Loucy (cell line): ENCODE results near the gene DHRS7B.
"Not testable (repeated sequence)": the region's sequence is repeated elsewhere in the genome, so short reads cannot be mapped to it uniquely, and the experiment has no call there.

Source experiments
- H2AFZ ChIP-seq: fragments of 200-600 bp; sonication (generic); 2 replicates; pipeline ENCODE4 v1.6.0; 2016; ENCODE audit warnings: antibody characterized with exemption, mild to moderate bottlenecking, low read length, moderate library complexity
- H3F3A ChIP-seq: fragments of 200-600 bp; 2 replicates; pipeline ENCODE4 v1.6.0; 2016; ENCODE audit warnings: antibody characterized with exemption, low read depth, mild to moderate bottlenecking
- H3K27me3 ChIP-seq: fragments of 200-600 bp; sonication (generic); 2 replicates; pipeline ENCODE4 v1.6.1; 2014; ENCODE audit warnings: low read length, mild to moderate bottlenecking; ENCODE audit not compliant: insufficient read depth, poor library complexity, severe bottlenecking
- H3K36me3 ChIP-seq: fragments of 200-600 bp; sonication (generic); 2 replicates; pipeline ENCODE4 v1.6.1; 2016; ENCODE audit warnings: low read length; ENCODE audit not compliant: insufficient read depth
- H3K4me1 ChIP-seq: fragments of 200-600 bp; sonication (generic); 2 replicates; pipeline ENCODE4 v1.5.1; 2014; ENCODE audit warnings: low read length, mild to moderate bottlenecking; ENCODE audit not compliant: insufficient read depth, poor library complexity, severe bottlenecking
- H3K4me2 ChIP-seq: fragments of 200-600 bp; sonication (generic); 2 replicates; pipeline ENCODE4 v1.6.0; 2014; ENCODE audit warnings: antibody characterized with exemption, low read length, low read depth, mild to moderate bottlenecking; ENCODE audit not compliant: poor library complexity, severe bottlenecking
- H3K4me3 ChIP-seq: fragments of 200-600 bp; sonication (generic); 2 replicates; pipeline ENCODE4 v1.5.1; 2014; ENCODE audit warnings: low read length, mild to moderate bottlenecking, mixed read lengths; ENCODE audit not compliant: poor library complexity, severe bottlenecking
- H3K79me2 ChIP-seq: fragments of 200-600 bp; sonication (generic); 2 replicates; pipeline ENCODE4 v1.6.1; 2014; ENCODE audit warnings: low read length; ENCODE audit not compliant: insufficient read depth
- H3K9ac ChIP-seq: fragments of 200-600 bp; sonication (generic); 2 replicates; pipeline ENCODE4 v1.6.0; 2014; ENCODE audit warnings: mild to moderate bottlenecking, low read depth, low read length, moderate library complexity; ENCODE audit not compliant: poor library complexity, severe bottlenecking
- H3K9me2 ChIP-seq: fragments of 200-600 bp; sonication (generic); replicated peaks from 2 replicates; pipeline ENCODE4 v1.6.1; 2016; ENCODE audit warnings: low read depth, low read length, mixed read lengths
- H3K9me3 ChIP-seq: fragments of 200-600 bp; sonication (generic); 2 replicates; pipeline ENCODE4 v1.6.1; 2014; ENCODE audit warnings: mild to moderate bottlenecking, antibody characterized with exemption, low read length, low read depth; ENCODE audit not compliant: insufficient read depth
- H4K20me1 ChIP-seq: fragments of 200-600 bp; sonication (generic); 2 replicates; pipeline ENCODE4 v1.6.0; 2014; ENCODE audit warnings: antibody characterized with exemption, low read length, mild to moderate bottlenecking; ENCODE audit not compliant: insufficient read depth, poor library complexity, severe bottlenecking
- EZH2phosphoT487 ChIP-seq: fragments of 200-600 bp; IDR thresholded peaks from 2 replicates; pipeline ENCODE4 v1.6.1; 2018; ENCODE audit warnings: antibody characterized with exemption, mild to moderate bottlenecking, moderate library complexity, borderline replicate concordance
- TF ChIP-seq, protein P1 (sequence below): fragments of 200-600 bp; sonication (generic); conservative IDR thresholded peaks from 2 replicates; pipeline ENCODE4 v1.5.1; 2014; ENCODE audit warnings: mild to moderate bottlenecking, antibody characterized with exemption, low read length

The DHRS7B gene

GRCh38 chr17:21189361-21189760 is 62.6 kb downstream of the DHRS7B start:
- H3K4me2 ChIP-seq: no peak overlapping the region
- H3K79me2 ChIP-seq: no peaks in the 10 kb centered on the region
- no peaks in the 10 kb centered on the region for H3F3A ChIP-seq
- peaks cover 20% of the 10 kb centered on the region; the same call in 1 of the 2 replicates for H3K36me3 ChIP-seq
- TF ChIP-seq EZH2phosphoT487: no peak
- TF ChIP-seq, protein P1, sequence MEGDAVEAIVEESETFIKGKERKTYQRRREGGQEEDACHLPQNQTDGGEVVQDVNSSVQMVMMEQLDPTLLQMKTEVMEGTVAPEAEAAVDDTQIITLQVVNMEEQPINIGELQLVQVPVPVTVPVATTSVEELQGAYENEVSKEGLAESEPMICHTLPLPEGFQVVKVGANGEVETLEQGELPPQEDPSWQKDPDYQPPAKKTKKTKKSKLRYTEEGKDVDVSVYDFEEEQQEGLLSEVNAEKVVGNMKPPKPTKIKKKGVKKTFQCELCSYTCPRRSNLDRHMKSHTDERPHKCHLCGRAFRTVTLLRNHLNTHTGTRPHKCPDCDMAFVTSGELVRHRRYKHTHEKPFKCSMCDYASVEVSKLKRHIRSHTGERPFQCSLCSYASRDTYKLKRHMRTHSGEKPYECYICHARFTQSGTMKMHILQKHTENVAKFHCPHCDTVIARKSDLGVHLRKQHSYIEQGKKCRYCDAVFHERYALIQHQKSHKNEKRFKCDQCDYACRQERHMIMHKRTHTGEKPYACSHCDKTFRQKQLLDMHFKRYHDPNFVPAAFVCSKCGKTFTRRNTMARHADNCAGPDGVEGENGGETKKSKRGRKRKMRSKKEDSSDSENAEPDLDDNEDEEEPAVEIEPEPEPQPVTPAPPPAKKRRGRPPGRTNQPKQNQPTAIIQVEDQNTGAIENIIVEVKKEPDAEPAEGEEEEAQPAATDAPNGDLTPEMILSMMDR: no peak
- H3K4me1 ChIP-seq: no peaks in the 10 kb centered on the region
- no peaks in the 10 kb centered on the region for H3K9me3 ChIP-seq
- H3K4me3 ChIP-seq: no peak overlapping the region
- no peak overlapping the region for H3K9ac ChIP-seq
- H3K27me3 ChIP-seq: no peaks in the 10 kb centered on the region
- no peaks in the 10 kb centered on the region for H3K9me2 ChIP-seq
- no peak overlapping the region for H2AFZ ChIP-seq
- no peaks in the 10 kb centered on the region for H4K20me1 ChIP-seq

DNA sequence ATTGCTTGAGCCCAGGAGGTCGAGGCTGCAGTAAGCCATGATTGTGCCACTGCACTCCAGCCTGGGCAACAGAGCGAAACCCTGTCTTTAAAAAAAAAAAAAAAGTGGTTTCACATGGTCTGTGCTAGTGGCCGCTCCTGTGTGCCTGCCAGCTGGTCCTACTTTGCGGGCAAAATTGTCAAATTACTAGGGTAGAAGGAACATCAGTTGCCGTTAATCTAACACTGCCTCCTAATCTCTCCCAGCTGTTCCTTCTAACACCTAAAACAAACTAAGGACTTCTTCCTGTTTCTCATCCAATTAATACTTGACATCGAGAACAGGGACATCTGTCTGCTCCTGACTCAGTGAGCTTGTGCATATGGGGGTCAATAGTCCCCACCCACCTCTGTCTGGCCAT is 63.3 kb downstream of the DHRS7B start:
- no peaks in the 10 kb centered on the region for H3K9me2 ChIP-seq
- peaks cover 19% of the 10 kb centered on the region; the same call in 1 of the 2 replicates for H3K36me3 ChIP-seq
- no peaks in the 10 kb centered on the region for H3K4me1 ChIP-seq
- H3K9ac ChIP-seq: no peak overlapping the region
- no peaks in the 10 kb centered on the region for H3K27me3 ChIP-seq
- H3K4me2 ChIP-seq: no peak overlapping the region
- H3F3A ChIP-seq: no peaks in the 10 kb centered on the region
- H3K4me3 ChIP-seq: no peak overlapping the region
- H4K20me1 ChIP-seq: no peaks in the 10 kb centered on the region
- H3K9me3 ChIP-seq: no peaks in the 10 kb centered on the region
- H2AFZ ChIP-seq: no peak overlapping the region
- no peak for TF ChIP-seq EZH2phosphoT487
- TF ChIP-seq, protein P1: no peak
- H3K79me2 ChIP-seq: no peaks in the 10 kb centered on the region

DNA sequence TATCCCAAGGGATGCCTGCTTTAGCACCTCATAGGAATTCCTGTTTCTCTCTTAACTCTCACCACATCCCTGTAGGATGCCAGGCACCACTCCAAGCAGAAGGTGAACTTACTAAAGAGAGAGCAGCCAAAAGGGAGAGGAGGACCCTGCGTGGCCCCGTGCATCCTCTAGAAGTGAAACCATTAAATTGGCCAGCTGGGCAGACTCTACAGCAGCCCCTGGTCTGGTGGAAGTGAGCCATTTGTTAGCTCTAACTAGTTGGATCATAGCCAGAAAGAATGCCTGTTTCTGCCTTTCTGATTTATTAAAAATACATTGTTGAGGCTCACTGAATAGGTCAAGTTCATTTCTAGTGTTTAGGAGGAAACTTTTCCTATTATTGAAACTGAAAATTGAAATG is 64.9 kb downstream of the DHRS7B start:
- H3K9me2 ChIP-seq: no peaks in the 10 kb centered on the region
- no peaks in the 10 kb centered on the region for H3K9me3 ChIP-seq
- peaks cover 31% of the 10 kb centered on the region; the same call in 1 of the 2 replicates for H3K36me3 ChIP-seq
- TF ChIP-seq, protein P1: no peak
- no peaks in the 10 kb centered on the region for H3K79me2 ChIP-seq
- no peak overlapping the region for H2AFZ ChIP-seq
- no peaks in the 10 kb centered on the region for H3K4me1 ChIP-seq
- H3K27me3 ChIP-seq: no peaks in the 10 kb centered on the region
- no peaks in the 10 kb centered on the region for H4K20me1 ChIP-seq
- H3K9ac ChIP-seq: no peak overlapping the region
- no peak overlapping the region for H3K4me3 ChIP-seq
- no peak overlapping the region for H3K4me2 ChIP-seq
- no peaks in the 10 kb centered on the region for H3F3A ChIP-seq

- not testable (repeated sequence) for H4K20me1 ChIP-seq, H3K9me3 ChIP-seq, H3K4me1 ChIP-seq, H2AFZ ChIP-seq, H3K4me3 ChIP-seq, H3K4me2 ChIP-seq, H3K27me3 ChIP-seq, H3K9ac ChIP-seq, H3K9me2 ChIP-seq, H3K79me2 ChIP-seq, H3F3A ChIP-seq
- H3K36me3 ChIP-seq: peaks cover 38% of the 10 kb centered on the region; the same call in 1 of the 2 replicates
These were observed 65.7 kb downstream of the DHRS7B start for GRCh38 chr17:21192414-21192813.
